Eye (tissue), 1 donor: ENCODE measurements around the gene TMEM132D.

Experiments
- DNase-seq: peaks from one replicate; pipeline ENCODE4 v3.0.0-alpha.2; 2015

The TMEM132D gene

DNA sequence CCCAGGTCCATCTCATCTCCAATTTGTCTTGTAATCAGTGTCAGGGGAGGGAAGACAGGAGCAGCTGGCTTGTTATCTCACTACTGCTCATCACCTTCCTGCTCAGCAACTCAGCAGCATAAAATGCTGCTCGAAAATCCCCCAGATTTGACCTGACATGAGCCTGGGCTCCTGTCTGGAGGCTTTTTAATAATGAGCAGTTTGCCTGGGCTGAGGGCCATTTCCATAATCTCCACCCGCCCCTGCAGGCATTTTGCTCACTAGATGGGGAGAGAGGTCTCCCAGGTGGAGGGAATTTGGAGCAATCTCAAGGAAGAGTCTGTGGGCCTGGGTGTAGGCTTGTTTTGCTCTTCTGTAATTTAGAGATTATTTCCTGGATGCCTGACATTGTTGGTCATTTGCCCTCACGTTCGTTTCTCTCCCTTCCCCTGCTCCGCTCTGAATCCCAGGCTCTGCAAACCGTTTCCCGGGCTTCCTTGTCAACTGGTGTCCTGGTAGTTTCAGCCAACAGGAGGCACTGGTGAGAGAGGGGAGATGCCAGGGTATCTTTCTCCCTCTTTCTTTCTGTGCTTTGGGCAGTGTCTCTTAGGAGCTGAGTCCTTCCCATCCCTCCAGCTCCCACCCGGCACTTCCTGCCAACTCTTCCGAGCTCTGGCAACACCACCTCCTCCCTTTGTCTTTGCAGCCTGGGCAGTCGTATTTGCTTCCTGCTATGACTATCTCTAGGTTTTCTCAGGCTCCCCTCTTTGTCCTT lies 751.3 kb downstream of the TMEM132D start:
- DNase-seq, result no peak

DNA sequence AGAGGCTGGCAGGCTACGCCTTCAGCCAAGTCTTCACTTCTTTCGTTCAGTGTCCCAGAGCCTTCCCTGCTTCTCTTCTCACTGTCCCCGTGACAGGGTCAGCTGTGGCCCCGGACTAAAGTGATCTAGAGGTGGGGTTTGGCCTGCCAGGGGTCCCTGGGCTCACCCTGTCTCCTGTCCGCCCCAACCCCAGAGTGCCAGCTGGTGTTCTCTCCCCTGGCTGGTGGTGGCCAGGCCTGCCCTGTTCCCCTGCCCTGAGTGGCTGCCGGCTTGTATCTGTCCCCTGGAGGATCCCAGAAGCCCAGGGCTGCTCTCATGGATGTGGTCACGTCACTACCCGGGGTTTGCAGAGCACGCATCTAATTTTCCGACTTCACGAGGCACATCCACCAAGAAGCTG lies 753.1 kb downstream of the TMEM132D start:
- no peak for DNase-seq

DNA sequence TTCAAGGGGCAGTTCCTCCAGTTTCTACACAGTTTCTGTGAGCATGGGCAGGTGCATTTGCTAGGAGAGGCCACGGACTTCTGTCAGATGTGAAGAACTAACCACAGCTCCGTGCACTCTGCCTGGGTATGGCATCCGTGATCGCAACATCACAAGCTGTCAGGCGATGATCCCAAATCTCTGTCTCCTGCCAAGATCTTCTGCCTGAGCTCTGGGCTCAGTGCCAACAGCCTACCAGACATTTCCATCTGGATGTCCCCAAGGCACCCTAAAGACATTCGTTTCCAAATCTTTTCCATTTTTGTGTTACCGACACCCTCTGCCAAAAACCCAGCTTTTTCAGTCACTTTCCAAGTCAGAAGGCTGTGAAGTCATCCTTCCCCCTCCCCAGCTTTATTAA lies 758.4 kb downstream of the TMEM132D start:
- no peak for DNase-seq

DNA sequence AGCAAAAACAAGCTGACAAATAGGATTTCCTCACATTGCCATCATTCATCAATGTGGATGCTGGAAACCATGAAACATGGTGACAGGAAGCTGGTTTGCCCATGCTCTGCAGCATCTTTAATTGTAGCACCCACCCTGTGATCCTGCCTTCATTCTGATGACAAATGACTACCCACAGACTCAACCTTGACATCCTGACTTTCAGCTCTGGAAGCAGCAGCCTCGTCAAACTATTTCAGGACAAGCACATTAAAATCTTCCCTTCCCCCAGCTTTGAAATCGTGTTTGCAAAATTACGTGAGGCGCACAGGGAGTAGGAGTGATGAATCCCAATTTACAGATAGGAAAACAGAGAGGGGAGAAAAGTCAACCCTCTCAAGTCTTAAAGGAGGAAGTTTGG lies 765.0 kb downstream of the TMEM132D start:
- no peak for DNase-seq

DNA sequence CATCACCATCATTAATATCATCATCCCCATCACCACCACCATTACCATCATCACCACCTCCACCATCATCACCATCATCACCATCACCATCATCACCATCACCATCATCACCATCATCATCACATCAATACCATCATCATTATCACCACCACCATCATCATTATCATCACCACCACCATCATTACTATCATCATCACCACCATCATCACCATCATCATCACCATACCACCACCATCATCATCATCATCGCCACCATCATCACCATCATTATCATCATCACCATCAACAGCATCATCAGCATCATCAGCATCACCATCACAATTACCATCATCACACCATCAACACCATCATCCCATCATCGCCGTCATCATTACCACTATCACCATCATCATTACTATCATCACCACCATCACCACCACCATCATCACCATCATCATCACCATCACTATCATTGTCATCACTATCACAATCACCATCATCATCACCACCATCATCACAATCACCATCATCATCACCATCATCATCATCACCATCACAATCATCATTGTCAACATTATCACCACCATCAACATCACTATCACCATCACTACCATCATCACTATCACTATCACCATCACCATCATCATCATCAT lies 767.0 kb downstream of the TMEM132D start:
- no peak for DNase-seq

DNA sequence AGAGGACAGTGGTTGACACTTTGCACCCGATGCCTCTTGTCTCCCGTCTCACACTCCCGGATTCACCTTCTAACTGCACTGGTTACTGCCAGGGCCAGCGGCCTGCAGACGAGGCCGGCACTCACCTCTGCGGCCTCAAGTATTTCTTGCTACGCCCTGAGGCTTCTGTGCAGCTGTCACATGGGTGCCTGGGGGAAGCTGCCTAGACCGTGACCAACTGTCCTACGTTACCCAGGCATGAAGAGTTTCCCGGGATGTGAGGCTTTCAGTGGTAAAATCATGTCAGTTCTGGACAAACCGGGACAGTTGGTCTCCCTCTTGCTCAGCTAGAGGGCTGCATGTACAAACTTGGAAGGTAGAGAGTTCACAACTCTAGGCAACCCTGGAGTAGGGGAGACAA lies 776.1 kb downstream of the TMEM132D start:
- no peak for DNase-seq

DNA sequence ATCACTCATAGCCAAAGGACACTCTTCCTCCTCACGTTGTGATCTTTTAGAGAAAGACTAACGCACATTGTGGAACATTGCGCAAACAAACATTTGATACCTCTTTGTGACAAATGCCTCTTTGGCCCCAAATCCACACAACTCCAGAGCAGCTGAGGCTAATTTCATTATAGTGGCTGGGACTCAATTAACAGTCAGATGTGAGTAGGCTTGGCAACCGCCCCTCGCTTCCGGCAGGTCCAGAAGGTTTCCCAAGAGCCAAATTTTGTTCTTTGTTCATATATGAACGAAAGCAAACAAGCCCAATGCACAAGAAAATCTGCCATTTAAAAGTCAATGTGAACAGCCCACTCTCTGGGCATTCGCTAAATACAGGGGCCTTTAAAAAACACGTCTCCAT lies 776.6 kb downstream of the TMEM132D start:
- no peak for DNase-seq

DNA sequence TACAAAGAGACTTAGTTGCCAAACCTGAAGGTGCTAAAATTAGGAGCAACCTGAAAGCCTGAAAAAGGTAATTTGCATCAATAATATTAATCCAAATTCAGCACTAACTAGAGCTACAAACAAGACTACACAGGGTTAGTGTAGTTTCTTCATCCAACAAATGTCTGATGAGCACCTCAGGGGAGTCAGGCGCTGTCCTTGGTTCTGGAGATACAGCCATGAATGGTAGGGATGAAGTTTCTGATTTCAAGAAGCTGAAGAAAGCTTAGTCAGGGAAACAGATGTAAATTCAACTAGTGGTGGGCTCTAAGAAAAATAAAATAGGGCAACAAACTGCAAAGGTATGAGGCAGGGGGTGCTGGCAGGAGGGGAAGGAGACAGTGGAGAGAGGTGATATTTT lies 784.3 kb downstream of the TMEM132D start:
- peak; percentile 44 for DNase-seq

DNA sequence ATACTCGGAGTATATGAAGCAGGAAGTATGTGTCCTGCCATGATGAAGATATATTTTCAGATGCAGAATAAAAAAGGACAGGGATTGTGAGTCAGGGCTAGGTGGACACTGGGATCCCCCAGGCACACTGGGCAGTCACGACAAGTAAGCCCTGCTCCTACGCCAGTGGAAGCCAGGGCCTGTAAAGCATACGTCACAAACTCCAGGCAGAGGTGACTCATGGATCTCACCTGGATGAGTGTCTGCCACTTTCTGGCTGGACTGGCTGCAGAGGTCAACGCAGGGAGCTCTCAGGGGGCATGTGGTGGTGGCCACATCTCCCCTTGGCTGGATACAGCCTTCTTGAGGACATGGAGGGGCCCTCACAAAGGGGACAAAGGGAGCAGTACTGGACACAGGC lies 788.3 kb downstream of the TMEM132D start:
- no peak for DNase-seq

DNA sequence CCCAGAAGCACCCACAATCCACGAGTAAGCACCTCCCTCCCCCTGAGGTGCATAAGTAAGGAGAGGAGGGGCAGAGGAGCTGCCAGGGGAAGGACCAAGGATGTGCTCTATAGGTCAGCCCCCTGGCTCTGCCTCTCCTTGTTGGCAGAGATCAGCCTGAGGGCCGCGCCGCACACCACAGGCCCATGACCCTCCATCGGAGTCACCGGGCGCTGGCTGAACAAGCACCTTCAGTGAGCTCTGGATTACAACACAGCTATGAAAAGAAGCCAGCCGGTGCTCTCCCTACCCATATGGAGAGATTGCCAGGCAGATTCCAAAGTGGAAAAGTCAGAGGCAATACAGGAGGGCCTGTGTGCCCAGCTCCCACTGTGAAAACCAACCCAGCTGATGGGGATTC lies 793.2 kb downstream of the TMEM132D start:
- no peak for DNase-seq

DNA sequence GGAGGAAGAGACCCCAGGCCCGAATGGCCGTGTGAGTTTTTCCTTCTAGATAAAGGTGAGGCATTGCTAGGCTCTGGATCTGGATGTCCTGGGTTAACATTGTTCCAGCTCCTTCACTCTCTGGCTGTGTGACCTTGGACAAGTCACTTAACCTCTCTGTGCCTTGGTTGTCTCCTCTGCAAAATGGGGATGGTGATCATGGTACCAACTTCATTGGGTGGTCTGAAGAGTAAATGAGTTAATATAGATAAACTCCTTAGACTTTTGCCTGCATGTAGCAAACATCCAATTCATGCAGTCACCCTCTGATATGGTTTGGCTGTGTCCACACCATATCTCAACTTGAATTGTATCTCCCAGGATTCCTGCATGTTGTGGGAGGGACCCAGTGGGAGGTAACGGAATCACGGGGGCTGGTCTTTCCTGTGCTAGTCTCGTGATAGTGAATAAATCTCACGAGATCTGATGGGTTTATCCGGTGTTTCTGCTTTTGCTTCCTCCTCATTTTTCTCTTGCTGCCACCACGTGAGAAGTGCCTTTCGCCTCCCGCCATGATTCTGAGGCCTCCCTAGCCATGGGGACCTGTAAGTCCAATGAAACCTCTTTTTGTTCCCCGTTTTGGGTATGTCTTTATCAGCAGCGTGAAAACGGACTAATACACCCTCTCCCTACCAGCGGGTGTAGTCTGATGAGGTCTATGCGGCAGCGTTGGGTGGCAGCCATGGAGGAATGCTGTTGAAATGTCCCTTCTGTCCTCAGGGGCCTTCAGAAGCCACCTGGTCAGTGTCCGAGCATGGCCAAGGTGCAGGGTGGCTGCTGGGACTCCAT lies 794.4 kb downstream of the TMEM132D start:
- no peak for DNase-seq

DNA sequence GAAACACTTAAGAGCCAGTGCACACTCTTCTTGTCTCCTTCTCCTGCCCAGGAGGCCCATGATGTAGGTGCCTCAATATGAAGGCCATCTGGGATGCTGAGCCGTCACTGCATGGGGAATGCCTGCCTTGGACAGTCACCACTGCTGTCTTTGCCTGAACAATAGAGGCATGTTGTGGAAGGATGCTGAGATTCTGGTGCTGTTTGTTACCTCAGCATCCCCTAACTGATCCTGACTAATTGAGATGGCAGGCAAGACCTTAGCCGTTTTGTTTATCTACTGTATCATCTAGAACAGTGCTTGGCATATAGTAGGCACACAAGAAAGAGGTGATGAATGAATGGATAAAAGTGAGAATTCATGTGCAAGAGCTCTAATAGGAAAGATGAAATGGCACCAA lies 797.1 kb downstream of the TMEM132D start:
- no peak for DNase-seq

DNA sequence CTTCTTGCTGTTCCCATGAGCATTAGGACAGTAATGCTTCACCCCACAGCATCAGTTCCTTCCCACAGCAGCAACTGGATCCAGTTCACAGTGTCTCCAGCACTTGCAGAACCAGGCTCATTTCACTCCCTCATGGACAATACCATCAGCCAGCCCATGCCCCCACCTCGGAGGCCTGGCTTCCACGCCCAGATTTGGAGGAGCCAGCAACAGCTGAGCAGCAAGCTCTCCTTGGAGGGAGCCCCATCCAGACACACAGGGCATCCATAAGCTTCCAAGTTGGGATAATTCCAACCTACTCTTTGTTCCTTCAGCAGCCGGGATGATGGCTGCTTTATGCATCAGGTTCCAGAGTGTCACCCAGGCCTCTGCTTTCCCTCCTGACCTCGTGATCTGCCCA lies 800.6 kb downstream of the TMEM132D start:
- no peak for DNase-seq

DNA sequence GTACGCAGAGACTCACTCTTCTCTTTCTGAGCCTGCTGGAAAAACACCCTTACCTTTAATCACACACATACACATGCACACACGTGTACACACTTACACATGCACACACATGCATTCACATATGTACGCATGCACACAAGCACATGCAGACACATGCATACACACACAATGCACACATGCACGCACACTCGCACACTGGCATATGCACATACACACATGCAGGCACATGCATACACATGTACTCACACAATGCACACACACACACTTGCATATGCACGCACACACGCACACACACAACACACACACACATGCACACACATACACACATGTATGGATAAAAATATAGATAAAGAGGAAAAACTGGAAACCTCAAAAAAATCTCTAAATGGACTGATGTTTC lies 801.6 kb downstream of the TMEM132D start:
- peak; percentile 11 for DNase-seq

DNA sequence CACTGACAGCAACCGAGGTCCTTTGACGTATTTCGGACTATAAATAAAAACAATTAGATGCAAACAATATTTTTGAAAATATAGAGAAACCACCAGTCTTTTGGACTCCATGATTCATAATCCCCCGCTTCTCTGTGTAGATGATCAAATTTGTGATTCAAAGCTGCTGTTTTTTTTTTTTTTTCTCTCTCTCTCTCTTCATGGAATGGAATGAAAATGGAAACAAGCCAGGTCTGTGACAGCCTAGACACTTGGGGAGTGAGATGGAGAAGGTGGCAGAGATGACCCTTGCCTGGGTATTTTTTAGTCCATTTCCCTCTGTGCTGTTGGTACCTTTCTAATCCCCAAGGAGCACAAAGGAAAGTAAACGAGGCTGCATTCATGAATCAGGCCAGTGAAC lies 802.0 kb downstream of the TMEM132D start:
- no peak for DNase-seq

DNA sequence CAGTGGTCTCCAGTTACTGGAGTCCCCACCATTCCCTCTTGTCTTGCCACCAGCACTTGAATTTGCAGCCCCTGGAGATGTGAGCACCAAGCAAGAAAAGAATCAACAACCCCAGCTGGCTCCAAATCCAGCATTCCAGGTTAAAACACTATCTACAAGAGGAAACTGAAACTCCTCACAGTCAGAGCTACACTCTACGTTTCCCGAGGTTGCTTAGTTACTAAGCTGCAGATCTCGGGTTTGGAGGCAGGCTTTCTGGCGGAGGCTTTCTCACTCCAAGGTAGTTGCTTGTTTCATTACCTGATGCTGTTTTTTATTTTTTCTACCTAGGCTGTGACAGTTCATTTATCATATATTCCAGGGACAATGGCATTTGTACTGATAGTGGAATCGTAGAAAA lies 802.4 kb downstream of the TMEM132D start:
- DNase-seq, result no peak

DNA sequence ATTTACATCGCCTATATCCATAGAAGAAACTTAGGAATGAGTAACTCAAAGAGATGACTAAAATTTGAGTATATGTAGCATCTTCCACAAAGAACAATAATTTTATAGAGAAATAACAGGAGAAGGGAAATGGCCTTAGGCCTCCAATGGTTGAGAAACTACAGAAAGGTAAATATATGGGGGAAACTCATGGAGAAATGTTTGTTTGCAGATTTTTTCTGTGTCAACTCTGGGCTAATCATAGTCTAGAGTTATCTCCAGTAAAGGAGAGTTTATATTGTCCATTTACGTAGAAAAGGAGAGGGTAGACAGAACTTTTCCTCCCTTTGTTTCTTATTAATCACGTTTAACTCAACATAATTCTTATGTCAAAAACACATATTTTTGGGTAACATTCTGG lies 806.4 kb downstream of the TMEM132D start:
- DNase-seq, result no peak

DNA sequence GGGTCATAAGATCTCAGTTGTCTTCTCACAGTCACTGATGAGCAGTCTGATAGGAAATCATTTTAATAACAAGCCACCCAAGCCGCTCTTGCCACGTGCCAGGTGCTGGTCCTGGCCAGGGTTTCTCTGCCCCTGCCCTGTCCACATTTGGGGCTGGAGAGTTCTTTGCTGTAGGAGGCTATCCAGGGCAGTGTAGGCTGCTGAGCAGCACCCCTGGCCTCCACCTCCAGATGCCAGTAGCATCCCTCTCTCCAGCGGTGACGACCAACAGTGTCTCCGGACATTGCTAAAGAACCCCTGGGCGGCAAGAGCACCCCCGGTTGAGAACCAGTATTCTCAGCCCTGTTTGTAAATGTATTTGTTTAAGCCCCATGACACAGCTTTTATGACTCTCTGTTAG lies 806.9 kb downstream of the TMEM132D start:
- DNase-seq, result no peak

DNA sequence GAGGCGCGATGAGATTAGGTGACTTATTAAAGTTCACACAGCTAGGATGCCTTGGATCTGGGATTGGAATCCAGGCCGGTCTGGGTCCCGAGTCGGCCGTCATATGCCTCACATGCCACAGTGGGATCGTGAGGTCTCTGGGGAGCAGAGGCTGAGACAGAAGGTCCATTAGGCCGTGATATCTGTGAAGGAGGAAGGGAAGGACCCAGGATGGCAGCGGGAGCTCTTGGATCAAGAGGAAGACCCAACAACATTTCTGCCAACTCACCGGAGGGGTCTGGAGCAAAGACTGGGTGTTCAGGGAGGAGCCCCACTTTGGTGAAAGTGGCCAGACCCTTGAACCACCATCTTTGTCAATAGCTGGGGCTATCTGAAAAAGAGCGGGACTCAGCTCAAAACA lies 807.6 kb downstream of the TMEM132D start:
- no peak for DNase-seq

DNA sequence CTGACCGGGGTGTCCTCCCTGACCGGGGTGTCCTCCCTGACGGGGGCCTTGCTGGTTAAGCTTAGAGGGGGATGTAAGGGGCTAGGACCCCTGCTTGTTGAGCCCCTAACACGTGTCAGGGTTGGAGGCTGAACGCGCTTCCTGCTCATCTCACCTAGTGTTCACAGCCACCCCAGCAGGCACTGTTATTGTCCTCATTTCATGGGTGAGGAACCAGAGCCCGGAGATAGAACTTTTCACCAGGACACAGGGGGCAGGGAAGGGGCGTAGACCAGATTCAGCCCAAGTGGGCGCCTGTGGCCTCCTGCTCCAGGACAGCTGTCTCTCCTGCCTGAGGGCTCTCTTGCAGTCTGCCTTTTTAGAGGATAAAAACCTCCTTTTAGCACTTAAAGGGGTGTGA lies 814.2 kb downstream of the TMEM132D start:
- DNase-seq, result no peak

DNA sequence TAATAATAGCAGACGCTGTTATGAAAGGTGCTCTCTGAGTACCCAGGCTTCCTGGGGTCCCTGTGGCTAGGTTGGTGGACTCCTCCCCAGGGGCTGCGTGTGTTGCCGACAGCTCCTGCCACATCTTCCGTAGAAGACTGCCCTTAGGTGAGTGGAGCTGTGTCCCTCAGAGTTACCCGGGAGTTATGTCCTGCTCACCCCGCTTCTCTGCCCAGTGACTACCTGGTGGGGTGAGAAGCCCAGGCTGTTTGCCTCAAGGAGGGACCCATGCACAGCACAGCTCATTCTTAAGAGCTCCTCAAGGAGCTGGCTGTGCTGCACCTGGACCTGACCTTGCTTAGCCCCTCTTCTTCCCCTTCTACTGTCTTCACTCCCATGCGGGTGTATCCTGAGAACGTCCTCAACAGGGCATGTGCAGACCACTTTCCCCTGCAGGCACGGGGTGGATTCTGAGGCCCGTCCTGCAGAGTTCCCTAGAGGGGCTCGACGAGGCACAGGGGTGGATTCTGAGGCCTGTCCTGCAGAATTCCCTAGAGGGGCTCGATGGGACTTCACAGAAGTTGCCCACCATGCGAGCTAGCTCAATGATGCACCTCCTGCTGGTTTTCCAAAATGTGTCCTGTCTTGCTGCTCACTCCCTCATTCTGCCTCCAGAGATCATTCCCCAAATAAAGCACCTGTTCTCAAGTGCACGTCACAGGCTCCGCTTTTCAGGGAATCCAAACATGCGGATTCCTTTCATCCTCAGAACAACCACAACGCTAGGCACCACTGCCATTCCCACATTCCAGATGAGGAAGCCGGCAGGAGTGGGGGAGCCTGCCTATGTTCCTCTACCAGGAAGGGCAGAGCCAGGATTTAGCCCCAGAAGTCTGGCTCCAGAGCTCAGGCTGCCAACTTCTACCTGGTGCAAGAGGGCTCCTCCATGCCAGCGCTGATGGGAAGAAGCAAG lies 818.7 kb downstream of the TMEM132D start:
- no peak for DNase-seq

DNA sequence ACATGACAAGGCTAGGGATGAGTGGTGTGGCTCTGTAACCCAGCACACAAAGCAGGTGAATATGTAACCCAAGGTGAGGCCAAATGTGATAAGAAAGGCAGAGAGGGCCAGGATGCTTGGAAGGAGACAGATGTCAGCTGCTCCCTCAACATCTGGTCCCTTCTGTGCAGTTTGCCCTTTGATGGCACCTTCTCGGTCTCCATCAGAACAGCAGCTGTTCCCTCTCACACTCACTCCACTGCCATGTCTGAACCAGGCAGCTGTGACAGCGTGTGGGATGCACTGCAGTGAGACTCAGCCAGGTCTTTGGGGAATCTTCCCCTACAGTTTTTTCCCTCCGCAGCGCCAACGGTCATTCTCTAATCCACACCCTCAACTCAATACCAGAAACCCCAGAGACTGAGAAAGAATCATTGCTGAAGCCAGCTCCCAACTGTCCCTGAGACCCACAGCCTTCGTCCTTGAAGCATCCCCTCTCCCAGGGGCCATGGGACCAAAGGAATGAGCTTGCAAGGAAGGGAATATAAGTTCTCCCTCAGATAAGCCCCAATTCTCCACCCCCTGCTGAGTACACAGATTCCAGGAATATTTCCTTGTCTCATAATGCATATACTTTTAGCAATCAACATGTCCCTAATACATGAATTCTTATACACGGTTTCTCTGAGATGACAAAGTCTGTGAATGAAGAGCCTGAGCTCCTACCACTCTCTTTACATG lies 820.5 kb downstream of the TMEM132D start:
- DNase-seq, result peak; percentile 62
